Bronchial epithelial cell (primary cell): ENCODE measurements around the gene YAP1. TPM values are rescaled to one million over a fixed set of nuclear protein-coding genes. Genes with fewer than 3 reads are reported as not detected.

ENCODE experiments used
- DNase-seq: peaks from one replicate; pipeline ENCODE4 v3.0.0-alpha.2; 2010; ENCODE audit warnings: low read depth
- FAIRE-seq: peaks from 2 replicates; lab custom pipeline; 2011; peaks lifted over from hg19 to GRCh38; lab: Jason Lieb, UNC
- H3K27me3 ChIP-seq: 2 replicates; pipeline ENCODE4 v1.5.1; 2011; ENCODE audit warnings: low read length; ENCODE audit not compliant: control insufficient read depth, insufficient read depth
- H3K36me3 ChIP-seq: 2 replicates; pipeline ENCODE4 v1.5.1; 2011; ENCODE audit warnings: low read length; ENCODE audit not compliant: control insufficient read depth, insufficient read depth
- H3K4me3 ChIP-seq: 2 replicates; pipeline ENCODE4 v1.5.1; 2011; ENCODE audit warnings: mild to moderate bottlenecking, low read depth, low read length, control low read depth
- total RNA-seq: library from RNA; depleted of rRNA; stranded (reverse); fragments of >200 nt; gene quantifications from 2 replicates; pipeline ENCODE4 v1.2.1, GENCODE V29; 2014
- TF ChIP-seq, protein P1 (sequence below): IDR thresholded peaks from 2 replicates; pipeline ENCODE4 v1.5.1; 2011; ENCODE audit warnings: mild to moderate bottlenecking, moderate library complexity, low read length, control low read depth, inconsistent platforms; ENCODE audit not compliant: insufficient read depth, severe bottlenecking

YAP1 gene
- total RNA-seq, 1 donor from 2014 or later = 151 TPM

DNA sequence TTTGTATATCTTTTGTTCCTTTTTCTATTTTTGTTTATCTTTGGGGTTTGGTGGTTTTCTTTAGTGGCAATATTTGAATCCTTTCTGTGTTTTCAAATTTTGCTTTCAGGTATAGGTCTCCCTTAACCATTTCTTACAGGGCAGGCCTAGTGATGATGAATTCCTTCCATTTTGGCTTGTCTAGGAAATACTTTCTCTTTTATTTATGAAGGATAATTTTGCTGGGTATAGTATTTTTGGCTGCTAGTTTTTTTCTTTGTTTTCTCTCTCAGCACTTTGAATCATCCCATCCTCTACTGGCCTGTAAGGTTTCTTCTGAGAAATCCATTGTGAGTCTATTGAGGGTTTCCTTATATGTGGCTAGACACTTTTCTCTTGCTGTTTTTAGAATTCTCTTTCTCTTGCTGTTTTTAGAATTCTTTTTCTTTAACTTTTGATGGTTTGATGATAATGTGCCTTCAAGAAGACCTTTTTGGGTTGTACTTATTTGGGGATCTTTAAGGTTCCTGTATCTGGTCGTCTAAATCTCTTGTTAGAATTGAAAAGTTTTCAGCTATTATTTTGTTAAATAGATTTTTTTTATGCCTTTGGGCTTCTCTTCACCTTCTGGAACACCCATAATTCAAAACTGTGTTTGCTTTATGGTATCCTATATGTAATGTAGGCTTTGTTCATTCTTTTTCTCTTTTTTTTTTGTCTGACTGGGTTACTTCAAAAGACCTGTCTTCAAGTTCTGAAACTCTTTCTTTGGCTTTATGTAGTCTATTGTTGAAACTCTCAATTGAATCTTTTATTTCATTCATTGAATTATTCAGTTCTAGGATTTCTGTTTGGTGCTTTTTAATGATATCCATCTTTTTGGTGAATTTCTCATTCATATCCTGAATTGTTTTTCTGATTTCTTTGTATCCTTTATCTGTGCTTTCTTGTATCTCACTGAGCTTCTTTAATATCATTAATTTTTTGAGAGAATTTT lies 38.5 kb upstream of the YAP1 start:
- FAIRE-seq (no peak), DNase-seq (no peak)
- Histone ChIP-seq H3K36me3 (no peaks in the 10 kb centered on the region), H3K27me3 (no peaks in the 10 kb centered on the region), H3K4me3 (no peak overlapping the region)
- TF ChIP-seq, protein P1, sequence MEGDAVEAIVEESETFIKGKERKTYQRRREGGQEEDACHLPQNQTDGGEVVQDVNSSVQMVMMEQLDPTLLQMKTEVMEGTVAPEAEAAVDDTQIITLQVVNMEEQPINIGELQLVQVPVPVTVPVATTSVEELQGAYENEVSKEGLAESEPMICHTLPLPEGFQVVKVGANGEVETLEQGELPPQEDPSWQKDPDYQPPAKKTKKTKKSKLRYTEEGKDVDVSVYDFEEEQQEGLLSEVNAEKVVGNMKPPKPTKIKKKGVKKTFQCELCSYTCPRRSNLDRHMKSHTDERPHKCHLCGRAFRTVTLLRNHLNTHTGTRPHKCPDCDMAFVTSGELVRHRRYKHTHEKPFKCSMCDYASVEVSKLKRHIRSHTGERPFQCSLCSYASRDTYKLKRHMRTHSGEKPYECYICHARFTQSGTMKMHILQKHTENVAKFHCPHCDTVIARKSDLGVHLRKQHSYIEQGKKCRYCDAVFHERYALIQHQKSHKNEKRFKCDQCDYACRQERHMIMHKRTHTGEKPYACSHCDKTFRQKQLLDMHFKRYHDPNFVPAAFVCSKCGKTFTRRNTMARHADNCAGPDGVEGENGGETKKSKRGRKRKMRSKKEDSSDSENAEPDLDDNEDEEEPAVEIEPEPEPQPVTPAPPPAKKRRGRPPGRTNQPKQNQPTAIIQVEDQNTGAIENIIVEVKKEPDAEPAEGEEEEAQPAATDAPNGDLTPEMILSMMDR = no peak

DNA sequence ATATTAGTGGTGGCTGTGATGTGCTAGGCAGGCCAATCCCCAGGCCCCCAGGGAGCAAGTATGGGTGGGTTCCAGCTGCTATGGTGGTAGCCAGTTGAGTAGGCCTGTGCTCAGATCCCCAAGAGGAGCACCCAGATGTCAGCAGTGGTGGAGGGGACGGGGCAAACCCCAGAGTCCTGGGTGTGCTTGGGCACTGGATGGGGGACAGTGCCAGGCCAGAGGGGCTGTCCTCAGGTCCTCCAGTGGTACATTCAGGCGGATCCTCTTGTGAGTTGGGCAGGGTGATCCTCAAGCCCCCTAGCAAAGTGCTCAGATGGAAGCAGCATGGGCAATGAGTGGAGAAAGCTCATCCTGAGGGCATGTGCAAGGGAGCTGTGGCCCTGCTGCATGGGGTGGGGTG lies 37.0 kb upstream of the YAP1 start:
- Histone ChIP-seq H3K36me3 (no peaks in the 10 kb centered on the region), H3K4me3 (no peak overlapping the region), H3K27me3 (no peaks in the 10 kb centered on the region)
- TF ChIP-seq, protein P1 = no peak
- FAIRE-seq = no peak
- no peak for DNase-seq

DNA sequence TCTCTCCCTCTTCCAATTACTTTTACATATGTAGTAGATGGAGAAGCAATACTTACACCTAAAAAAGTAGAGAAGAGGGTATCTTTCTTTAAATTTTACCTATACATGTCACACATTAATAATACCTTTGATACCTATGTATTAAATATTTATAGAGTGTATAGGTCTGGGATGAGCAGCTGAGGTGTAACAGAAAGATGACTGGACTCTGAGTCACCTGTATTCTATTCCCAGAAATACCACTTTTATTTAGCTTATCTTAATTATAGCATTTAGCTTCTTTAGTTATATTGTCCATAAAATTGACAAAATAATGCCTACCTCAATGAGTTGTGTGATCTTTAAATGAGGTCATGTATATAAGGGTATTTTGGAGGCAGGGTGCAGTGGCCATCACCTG lies 30.6 kb upstream of the YAP1 start:
- TF ChIP-seq, protein P1 = no peak
- DNase-seq (peak; percentile 75), FAIRE-seq (no peak)
- Histone ChIP-seq H3K36me3 (no peaks in the 10 kb centered on the region), H3K27me3 (no peaks in the 10 kb centered on the region), H3K4me3 (no peak overlapping the region)

GRCh38 chr11:102081313-102081712 lies 28.9 kb upstream of the YAP1 start:
- DNase-seq (no peak), FAIRE-seq (no peak)
- no peaks in the 10 kb centered on the region for H3K36me3 ChIP-seq
- no peak overlapping the region for H3K4me3 ChIP-seq
- TF ChIP-seq, protein P1 = no peak
- no peaks in the 10 kb centered on the region for H3K27me3 ChIP-seq

GRCh38 chr11:102085864-102086551 lies 24.2 kb upstream of the YAP1 start:
- FAIRE-seq (peak; percentile 52), DNase-seq (peak; percentile 64)
- no peak overlapping the region for H3K4me3 ChIP-seq
- H3K27me3 ChIP-seq = no peaks in the 10 kb centered on the region
- TF ChIP-seq, protein P1 = no peak
- no peaks in the 10 kb centered on the region for H3K36me3 ChIP-seq
